Activated CD4-positive, alpha-beta T cell treated with anti-CD3 and anti-CD28 coated beads, Interleukin-2, amount 10 ng/mL, durations not matched to agents 24 days and 14 days (primary cell): ENCODE measurements around the gene TLX2. TPM values are rescaled to one million over a fixed set of nuclear protein-coding genes. Genes with fewer than 3 reads are reported as not detected.

Source experiments
- DNase-seq: peaks from one replicate; pipeline ENCODE4 v3.0.0; 2022
- H3K27ac Mint-ChIP-seq: one replicate; pipeline ENCODE4 v1.8.0; 2022; ENCODE audit warnings: mild to moderate bottlenecking, mixed read lengths
- H3K27me3 Mint-ChIP-seq: one replicate; pipeline ENCODE4 v1.8.0; 2022; ENCODE audit warnings: mixed read lengths
- H3K36me3 Mint-ChIP-seq: one replicate; pipeline ENCODE4 v1.8.0; 2022; ENCODE audit warnings: low read depth, mild to moderate bottlenecking, mixed read lengths
- H3K4me1 Mint-ChIP-seq: one replicate; pipeline ENCODE4 v1.8.0; 2021; ENCODE audit warnings: mixed read lengths
- H3K4me3 Mint-ChIP-seq: one replicate; pipeline ENCODE4 v1.8.0; 2022; ENCODE audit warnings: mild to moderate bottlenecking, moderate library complexity, mixed read lengths
- H3K9me3 Mint-ChIP-seq: one replicate; pipeline ENCODE4 v1.8.0; 2021; ENCODE audit warnings: mixed read lengths
- intact Hi-C: fragments of 100-400 bp; cut with micrococcal nuclease; formaldehyde crosslinking; loops from one replicate; pipeline ENCODE4 v1.15.1; 2023
- total RNA-seq: library from RNA; stranded (reverse); gene quantifications from 2 replicates; pipeline ENCODE4 v1.2.3, GENCODE V29; 2022

The TLX2 gene
- total RNA-seq, 1 donor from 2014 or later, result 0.70 TPM

DNA sequence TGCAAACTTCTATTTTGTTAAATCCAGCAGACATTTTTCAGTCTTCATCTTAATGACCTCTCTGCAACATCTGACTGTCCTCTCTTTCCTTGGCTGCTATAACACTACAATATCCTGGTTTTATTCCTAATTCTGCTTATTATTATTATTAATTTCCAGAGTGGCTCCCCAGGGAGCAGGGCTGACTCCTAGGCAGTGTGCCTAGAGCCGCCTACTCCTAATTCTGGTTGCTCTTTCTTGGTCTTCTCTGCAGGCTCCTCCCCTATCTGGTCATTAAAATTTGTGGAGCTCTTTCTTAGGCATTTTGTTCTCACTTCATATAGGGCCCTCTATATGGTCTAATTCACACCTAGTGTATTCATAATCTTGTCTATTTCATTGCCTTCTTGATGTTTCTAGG is 28.7 kb downstream of the TLX2 start:
- Mint-ChIP-seq H3K9me3 (no peaks in the 10 kb centered on the region), H3K27me3 (peaks cover 39% of the 10 kb centered on the region), H3K4me3 (no peak overlapping the region), H3K36me3 (no peaks in the 10 kb centered on the region), H3K4me1 (peaks cover 15% of the 10 kb centered on the region), H3K27ac (no peak overlapping the region)
- intact Hi-C loops, result no loop called here
- no peak for DNase-seq

DNA sequence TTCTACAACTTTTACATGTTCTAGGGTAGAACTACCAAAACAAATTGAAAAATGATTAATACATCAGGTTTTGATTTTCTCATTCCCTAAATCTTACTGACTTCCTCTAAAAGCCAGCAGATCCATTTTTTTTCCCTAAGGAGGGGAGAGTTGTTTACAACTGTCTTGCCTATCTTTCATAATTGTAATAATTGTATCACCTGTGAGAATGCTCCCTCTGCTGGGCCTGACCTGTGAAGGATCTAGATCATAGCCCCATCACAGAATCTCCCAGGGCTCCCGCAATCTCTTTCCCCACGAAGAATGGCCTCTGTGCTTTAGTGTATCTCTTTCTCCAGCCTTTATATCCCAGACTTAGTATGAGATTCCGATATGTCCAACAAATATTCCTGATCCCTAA is 30.4 kb downstream of the TLX2 start:
- H3K27ac Mint-ChIP-seq, result no peak overlapping the region
- peaks cover 17% of the 10 kb centered on the region for H3K4me1 Mint-ChIP-seq
- peak; percentile 63 for DNase-seq
- no peaks in the 10 kb centered on the region for H3K9me3 Mint-ChIP-seq
- H3K27me3 Mint-ChIP-seq, result peaks cover 38% of the 10 kb centered on the region
- H3K36me3 Mint-ChIP-seq, result no peaks in the 10 kb centered on the region
- H3K4me3 Mint-ChIP-seq, result no peak overlapping the region
- intact Hi-C loops, result no loop called here

DNA sequence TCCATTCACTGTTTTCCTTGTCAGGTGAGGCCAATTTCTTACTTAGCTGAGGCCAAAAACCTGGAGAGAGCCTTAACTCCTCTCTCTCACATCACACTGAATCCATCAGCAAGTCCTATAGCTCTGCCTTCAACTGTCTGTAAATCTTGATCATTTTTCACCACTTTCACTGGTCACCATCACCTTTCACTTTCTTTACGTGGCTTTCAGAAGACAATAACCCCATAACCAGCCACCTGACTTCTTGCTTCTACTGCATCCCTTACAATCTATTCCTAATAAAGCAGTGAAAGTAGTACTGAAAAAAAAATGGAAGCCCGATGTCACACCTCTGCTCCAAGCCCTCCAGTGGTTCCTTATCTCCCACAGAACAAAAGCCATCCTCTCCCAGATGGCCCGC is 31.8 kb downstream of the TLX2 start:
- H3K4me1 Mint-ChIP-seq, result peaks cover 25% of the 10 kb centered on the region
- H3K27me3 Mint-ChIP-seq, result peaks cover 44% of the 10 kb centered on the region
- H3K9me3 Mint-ChIP-seq, result no peaks in the 10 kb centered on the region
- no peak overlapping the region for H3K4me3 Mint-ChIP-seq
- no peak overlapping the region for H3K27ac Mint-ChIP-seq
- intact Hi-C loops, result no loop called here
- DNase-seq, result no peak
- H3K36me3 Mint-ChIP-seq, result no peaks in the 10 kb centered on the region

DNA sequence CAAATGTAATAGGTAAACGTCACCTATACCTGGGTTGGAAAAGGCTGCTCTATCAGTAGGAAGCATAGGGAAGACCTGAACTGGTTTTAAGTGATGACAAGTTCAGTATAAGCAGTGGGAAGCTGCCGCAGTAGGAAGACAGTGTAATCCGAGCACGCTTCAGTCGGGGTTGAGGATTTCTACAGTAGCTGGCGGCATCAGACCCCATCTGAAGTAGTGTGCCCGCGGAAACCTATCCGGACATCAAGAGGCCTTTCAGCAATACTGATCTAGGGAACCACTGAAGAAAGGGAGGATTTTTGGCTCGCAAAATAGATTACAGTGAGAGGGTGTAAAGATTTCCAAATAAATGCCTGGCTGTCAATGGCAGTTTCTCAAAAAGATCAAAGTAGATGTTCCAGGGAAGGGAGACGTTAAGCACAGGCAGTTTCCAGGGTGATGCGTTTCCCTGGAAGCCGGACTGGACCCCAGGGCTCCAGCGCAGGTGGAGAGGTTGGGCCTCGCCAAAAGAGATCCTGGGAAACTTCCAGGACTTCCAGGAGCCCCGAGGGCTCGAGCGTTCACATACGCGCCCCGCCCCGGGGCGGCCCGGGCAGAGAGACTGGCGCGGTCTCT is 34.1 kb downstream of the TLX2 start:
- H3K4me3 Mint-ChIP-seq, result peak overlapping the region; percentile 82
- no peaks in the 10 kb centered on the region for H3K9me3 Mint-ChIP-seq
- no peaks in the 10 kb centered on the region for H3K36me3 Mint-ChIP-seq
- H3K27me3 Mint-ChIP-seq, result peaks cover 38% of the 10 kb centered on the region
- DNase-seq, result no peak
- H3K4me1 Mint-ChIP-seq, result peaks cover 27% of the 10 kb centered on the region
- H3K27ac Mint-ChIP-seq, result peak overlapping the region; percentile 35
- intact Hi-C loops, result no loop called here

DNA sequence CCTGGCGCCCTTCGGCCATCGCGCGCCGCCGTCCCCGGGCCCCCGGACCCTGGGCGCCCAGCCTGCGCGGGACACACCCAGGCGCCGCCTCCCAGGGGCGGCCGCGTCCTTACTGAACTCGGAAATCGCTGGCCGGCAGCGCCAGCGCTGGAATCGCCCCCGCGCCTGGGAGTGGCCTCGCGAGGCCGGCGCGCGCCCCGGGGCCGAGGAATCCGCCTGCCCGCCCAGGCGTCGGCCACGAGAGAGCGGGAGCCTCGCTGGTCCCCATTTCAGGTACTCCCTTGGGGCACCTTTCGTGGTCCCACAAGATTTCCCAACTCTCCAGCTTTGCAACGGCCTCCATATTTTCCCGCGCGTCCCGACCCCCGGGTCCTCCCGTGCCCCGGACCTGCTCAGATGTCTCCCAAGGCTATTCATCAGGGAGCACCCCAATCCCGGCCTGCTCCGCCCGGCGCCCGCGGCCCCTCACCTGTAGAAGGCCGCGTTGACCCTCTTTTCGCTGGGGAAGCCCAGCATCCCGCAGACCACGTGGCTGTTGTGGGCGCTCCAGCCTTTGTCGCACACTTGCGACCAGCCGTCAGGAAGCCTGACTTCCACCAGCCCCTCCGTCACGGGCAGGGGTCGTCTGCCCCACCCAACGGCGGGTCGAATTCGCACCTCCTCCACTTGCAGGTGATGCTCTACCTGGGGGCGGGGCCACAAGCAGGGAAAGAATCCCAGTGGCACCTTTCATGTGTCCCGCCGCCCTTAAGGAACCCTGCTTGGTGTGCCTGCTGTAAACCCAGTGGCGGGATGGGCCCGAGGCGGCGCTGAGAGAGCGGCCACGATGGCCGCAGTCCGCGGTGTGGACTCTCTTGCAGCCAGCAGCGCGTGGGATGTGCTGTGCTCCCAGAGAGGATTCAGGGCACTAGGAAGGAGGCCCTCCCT is 34.9 kb downstream of the TLX2 start:
- Mint-ChIP-seq H3K4me1 (peaks cover 29% of the 10 kb centered on the region), H3K9me3 (no peaks in the 10 kb centered on the region), H3K27ac (peak overlapping the region; percentile 63), H3K36me3 (no peaks in the 10 kb centered on the region), H3K4me3 (peak overlapping the region; percentile 77), H3K27me3 (peaks cover 37% of the 10 kb centered on the region)
- intact Hi-C loops, result loop anchor here (1.0 kb wide), 2 partner anchors 19 to 38 kb away; no protein-coding TSS in a partner anchor
- DNase-seq, result peak; percentile 83

DNA sequence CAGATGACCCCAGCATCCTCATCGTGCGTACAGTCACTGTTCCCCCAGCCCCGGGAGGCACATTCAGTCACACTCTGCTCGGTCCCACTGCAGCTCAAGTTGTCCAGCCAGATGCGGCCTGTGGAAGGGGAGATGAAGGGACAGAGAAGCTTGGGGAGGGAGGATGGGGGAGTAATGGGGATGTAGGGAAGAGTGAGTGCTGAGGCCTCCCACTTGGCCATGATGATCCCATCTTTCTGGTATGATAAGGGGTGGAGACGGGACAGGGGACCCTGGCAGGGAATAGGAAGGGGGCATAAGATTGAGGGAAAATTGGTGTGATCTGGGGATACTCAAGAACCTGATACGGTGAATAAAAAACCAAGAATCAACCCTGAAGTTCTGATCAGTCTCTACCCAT is 36.0 kb downstream of the TLX2 start:
- Mint-ChIP-seq H3K27me3 (peaks cover 33% of the 10 kb centered on the region), H3K4me1 (peaks cover 29% of the 10 kb centered on the region), H3K36me3 (peaks cover 3% of the 10 kb centered on the region), H3K27ac (no peak overlapping the region), H3K9me3 (no peaks in the 10 kb centered on the region), H3K4me3 (peak overlapping the region; percentile 77)
- no peak for DNase-seq
- intact Hi-C loops, result no loop called here

DNA sequence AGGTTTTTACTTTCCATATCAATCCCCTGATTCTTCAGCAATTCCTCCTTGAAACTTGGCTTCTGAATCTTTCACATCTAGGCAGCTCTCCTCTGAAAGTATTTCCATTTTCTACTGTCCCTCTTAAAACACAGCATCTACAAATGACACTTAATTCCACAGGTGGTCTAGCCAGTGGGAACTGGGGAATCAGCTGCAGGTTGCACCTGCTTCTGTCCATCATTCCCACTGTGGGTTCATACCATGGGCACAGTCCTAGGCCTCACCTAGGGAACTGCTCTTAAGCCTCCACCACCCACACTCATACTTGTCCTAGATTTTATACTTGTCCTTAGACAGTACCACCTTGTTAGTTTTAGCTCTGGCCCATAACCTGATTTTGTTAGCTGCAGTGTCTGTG is 37.3 kb downstream of the TLX2 start:
- no peak for DNase-seq
- peaks cover 34% of the 10 kb centered on the region for H3K4me1 Mint-ChIP-seq
- H3K27ac Mint-ChIP-seq, result no peak overlapping the region
- H3K4me3 Mint-ChIP-seq, result no peak overlapping the region
- peaks cover 22% of the 10 kb centered on the region for H3K27me3 Mint-ChIP-seq
- H3K9me3 Mint-ChIP-seq, result no peaks in the 10 kb centered on the region
- intact Hi-C loops, result no loop called here
- H3K36me3 Mint-ChIP-seq, result peaks cover 5% of the 10 kb centered on the region

DNA sequence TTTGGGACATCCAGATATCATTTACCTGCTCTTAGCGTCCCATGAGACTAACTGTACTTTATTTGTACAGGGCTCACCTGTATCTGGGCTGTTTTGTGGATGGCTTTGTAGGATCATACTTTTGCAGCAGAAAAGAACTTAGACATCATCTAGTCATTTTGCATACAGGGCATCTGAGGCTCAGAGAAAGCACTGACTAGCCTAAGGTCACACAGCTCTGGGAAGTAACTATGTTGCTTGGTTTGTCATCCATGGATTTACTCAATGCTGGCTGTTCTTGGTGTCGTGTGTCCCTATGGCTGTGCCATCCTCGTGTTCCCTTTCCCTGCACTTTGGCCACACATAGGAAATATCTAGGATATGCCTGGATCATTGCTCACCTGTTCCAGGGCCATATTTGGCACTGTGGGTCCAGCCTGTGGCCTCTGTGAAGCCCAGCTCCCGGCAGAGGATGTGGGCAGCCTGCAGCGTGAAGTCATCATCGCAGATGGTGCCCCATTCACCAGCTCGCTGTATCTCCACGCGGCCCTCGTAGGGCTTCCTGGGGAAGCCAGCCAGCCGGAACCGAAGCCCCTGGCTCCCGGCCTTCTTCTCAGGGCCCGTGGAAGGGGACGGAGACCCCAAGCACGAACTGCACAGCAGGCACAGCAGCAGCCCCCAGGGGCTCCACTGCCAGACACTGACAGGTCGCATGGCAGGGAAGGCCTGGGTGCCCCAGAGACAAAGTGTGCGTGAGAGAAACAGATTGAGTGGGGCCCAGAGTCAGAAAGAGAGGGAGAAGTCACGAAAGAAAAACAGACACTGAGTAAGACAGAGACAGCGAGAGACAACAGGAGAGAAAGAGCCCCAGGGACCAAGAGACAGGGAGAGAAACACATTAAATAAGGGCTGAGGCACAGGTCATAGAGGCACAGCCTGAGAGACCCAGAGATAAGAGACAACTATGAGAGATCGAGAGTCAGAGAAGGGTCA is 38.0 kb downstream of the TLX2 start:
- Mint-ChIP-seq H3K9me3 (no peaks in the 10 kb centered on the region), H3K27me3 (peaks cover 20% of the 10 kb centered on the region), H3K36me3 (peaks cover 11% of the 10 kb centered on the region), H3K4me1 (peaks cover 40% of the 10 kb centered on the region), H3K27ac (peak overlapping the region; percentile 56), H3K4me3 (peak overlapping the region; percentile 32)
- intact Hi-C loops, result no loop called here
- no peak for DNase-seq

DNA sequence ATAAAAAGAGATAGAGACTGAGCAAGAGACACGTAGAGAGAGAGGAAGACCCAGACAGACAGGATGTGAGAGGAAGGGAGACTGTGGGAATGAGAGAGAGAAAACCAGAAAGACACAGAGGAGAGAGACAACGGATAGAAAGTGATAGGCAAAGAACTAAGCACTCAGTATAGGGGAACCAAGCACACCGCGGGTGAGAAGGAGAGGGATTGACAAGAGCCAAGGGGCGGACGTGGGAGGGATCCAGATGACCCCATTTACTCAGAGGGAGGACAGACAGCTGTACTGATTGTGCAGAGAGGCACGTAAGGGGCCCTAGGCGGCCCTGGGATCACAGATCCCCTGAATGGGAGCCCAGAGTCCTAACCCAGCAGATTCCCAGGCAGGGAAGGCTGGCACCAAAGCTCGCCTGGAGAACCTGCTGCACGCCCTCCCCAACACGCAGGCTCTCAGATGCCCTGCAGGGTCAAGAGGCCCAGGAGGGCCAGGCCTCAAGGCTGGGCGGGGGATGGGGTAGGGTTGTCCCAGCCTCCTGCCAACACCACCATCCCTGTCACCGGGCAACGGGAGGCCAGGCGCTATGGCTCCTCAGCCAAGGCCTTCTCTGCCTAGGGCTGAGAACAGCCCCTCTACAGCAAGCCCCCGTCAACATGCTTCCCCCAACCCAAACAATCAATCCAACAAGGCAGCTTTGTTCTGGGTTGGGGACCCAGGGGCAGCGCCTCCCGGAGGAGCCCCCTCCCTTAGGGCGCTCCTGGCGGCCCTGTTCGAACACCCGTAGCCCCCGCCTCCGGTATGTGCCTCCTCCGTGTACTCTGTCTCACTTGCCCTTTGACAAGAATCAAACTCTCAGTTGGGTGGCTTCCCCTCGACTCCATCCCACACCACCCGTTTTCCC is 38.9 kb downstream of the TLX2 start:
- H3K4me1 Mint-ChIP-seq, result peaks cover 39% of the 10 kb centered on the region
- peaks cover 14% of the 10 kb centered on the region for H3K36me3 Mint-ChIP-seq
- peak overlapping the region; percentile 87 for H3K27ac Mint-ChIP-seq
- no peaks in the 10 kb centered on the region for H3K9me3 Mint-ChIP-seq
- H3K4me3 Mint-ChIP-seq, result peak overlapping the region; percentile 72
- intact Hi-C loops, result no loop called here
- DNase-seq, result peak; percentile 63
- peaks cover 13% of the 10 kb centered on the region for H3K27me3 Mint-ChIP-seq

DNA sequence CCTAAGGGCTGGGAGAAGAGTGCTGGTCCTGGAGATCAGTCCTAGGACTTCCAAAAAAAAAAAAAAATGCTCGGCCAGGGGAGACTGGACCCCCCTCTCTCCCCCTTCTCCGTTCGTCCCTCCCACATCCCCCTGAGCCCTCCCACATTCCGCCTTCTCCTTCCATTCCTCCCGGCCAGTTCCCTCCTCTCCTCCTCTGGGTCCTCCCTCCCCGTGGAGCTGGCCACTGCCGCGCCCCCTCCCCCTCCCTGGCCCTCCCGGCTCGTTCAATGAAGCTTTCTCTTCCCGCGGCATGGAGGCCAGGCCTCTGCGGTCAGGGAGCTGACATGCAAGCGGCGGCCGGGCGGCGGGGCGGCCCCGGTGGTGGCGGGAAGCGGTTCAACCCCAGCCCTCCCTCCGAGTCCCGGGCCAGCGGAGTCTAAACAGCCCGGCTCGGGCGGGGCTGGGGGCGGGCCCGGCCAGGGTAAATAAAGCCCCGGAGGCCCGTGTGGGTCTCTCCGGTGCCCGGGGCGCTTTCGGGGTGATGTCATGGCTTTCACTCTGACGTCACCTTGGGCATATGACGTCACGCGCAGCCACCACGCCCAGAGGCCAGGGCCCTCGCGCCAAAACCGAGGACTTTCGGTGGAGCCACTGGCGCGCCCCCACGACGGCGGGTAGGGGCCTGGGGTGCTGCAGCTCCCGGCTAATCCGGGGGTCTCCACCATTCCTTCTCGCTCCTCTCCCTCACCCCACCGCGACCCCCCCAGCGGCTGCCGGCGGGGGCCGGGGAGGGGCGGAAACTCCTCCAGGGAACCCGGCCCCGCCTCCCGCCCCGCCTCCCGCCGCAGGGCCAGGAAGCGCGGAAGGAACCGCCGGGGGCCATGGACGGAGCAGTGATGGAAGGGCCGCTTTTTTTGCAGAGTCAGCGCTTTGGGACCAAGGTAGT is 39.9 kb downstream of the TLX2 start, which contains the start of the genes DOK1 and LOXL3:
Gene DOK1 (plus strand): TSS at position 829 of the 928 bp plus-strand sequence. CDS start 35 bp downstream, at position 864.
Gene LOXL3 (minus strand): TSS at position 51 of the 928 bp plus-strand sequence. CDS start 1,308 bp downstream, outside the sequence.
- peak; percentile 94 for DNase-seq
- peak within 1 kb of the TSS; percentile 96 for H3K4me3 Mint-ChIP-seq
- intact Hi-C loops, result loop anchor here (1.0 kb wide), 2 partner anchors 17 to 25 kb away; partner anchors contain the start of genes AUP1 and HTRA2
- peak within 1 kb of the TSS; percentile 95 for H3K27ac Mint-ChIP-seq
- H3K9me3 Mint-ChIP-seq, result no peaks in the 10 kb centered on the region
- H3K27me3 Mint-ChIP-seq, result peaks cover 9% of the 10 kb centered on the region
- H3K4me1 Mint-ChIP-seq, result peaks cover 38% of the 10 kb centered on the region
- peaks cover 14% of the 10 kb centered on the region for H3K36me3 Mint-ChIP-seq

DNA sequence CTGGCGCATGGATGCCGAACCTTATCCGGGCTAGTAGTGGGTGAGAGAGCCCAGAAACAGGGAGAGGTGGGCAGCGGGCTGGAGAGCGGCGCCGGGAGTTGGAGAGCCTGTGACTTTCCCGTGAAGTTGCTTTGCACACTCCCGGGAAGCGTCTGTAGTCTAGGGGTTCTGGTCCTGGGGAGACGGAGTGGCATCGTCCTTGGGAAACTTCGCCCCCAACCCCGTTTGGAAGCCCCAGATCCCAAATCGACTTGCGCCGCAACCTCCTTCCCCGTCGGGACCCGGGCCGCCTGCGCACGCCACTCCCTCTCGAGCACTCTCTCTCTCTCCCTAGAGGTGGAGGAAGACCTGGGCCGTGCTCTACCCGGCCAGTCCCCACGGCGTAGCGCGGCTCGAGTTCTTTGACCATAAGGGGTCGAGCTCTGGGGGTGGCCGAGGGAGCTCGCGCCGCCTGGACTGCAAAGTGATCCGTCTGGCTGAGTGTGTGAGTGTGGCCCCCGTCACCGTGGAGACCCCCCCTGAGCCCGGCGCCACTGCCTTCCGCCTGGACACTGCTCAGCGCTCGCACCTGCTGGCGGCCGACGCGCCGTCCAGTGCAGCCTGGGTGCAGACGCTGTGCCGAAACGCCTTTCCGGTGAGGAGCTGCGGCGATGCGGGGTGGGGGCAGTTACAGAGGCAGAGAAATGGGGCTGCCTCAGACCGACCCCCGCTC is 40.7 kb downstream of the TLX2 start:
- Mint-ChIP-seq H3K9me3 (no peaks in the 10 kb centered on the region), H3K4me3 (peak overlapping the region; percentile 96), H3K4me1 (peaks cover 35% of the 10 kb centered on the region), H3K27me3 (peaks cover 5% of the 10 kb centered on the region), H3K27ac (peak overlapping the region; percentile 95), H3K36me3 (peaks cover 14% of the 10 kb centered on the region)
- peak; percentile 85 for DNase-seq
- intact Hi-C loops, result loop anchor here (1.0 kb wide), 4 partner anchors 16 to 32 kb away; partner anchors contain the start of genes AUP1 and HTRA2
